ENCODE results near the gene AQP10.
"Not testable (repeated sequence)": the region's sequence is repeated elsewhere in the genome, so short reads cannot be mapped to it uniquely, and the experiment has no call there.

GRCh38 chr1:154373777-154374357, 53.0 kb downstream of the AQP10 start:
- not testable (repeated sequence) for TF ChIP-seq CTCF (conservative IDR thresholded peaks at IDR 0.05 in 1 of 2, IDR thresholded peaks at IDR 0.05 in 1 of 2; ENCODE audit: low read depth in 1 of 2, low read length in 2 of 2); EZH2 (IDR thresholded peaks at IDR 0.05; ENCODE audit: low read length, missing control alignments)

All from fibroblast of lung (primary cell).